Fibroblast of gingiva (primary cell): ENCODE measurements around the gene PLEKHG4.

Experiments
- DNase-seq: peaks from one replicate; pipeline ENCODE4 v3.0.0-alpha.2; 2011; ENCODE audit warnings: low read depth

PLEKHG4 gene

GRCh38 chr16:67294171-67294757, 14.9 kb downstream of the PLEKHG4 start:
- DNase-seq, result no peak

DNA sequence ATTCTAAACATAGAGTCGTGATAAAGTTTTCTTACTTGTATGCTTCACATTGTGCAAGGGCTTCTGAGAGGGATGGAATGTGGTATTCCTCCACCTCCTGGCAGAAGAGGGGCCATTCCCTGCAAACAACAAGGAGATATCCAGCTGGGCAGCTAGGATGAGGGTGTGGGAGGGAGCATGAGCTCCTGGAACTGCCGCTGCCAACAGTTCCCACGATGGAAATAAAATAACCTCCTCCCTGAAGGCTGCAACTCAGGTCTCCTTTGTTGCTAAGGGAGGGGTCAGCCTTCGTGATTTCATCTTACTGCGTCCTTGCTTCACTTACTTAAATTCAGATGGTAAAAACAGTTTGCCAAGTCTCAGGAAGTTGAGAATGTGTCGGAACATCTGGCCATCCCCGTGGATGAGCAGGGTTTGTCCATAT, 15.6 kb downstream of the PLEKHG4 start:
- peak; percentile 43 for DNase-seq

GRCh38 chr16:67296420-67296819, 17.1 kb downstream of the PLEKHG4 start:
- peak; percentile 21 for DNase-seq

- no peak for DNase-seq
Observed at GRCh38 chr16:67298277-67298676, 18.9 kb downstream of the PLEKHG4 start.

- no peak for DNase-seq
Observed at GRCh38 chr16:67299269-67299668, 19.9 kb downstream of the PLEKHG4 start.

- no peak for DNase-seq
Observed at GRCh38 chr16:67301080-67301782, 21.9 kb downstream of the PLEKHG4 start.

- DNase-seq, result no peak
Observed at GRCh38 chr16:67302076-67302475, 22.7 kb downstream of the PLEKHG4 start.

- DNase-seq, result no peak
Observed at GRCh38 chr16:67302970-67303369, 23.6 kb downstream of the PLEKHG4 start.

- DNase-seq, result peak; percentile 16
Observed at GRCh38 chr16:67304020-67304419, 24.7 kb downstream of the PLEKHG4 start.

DNA sequence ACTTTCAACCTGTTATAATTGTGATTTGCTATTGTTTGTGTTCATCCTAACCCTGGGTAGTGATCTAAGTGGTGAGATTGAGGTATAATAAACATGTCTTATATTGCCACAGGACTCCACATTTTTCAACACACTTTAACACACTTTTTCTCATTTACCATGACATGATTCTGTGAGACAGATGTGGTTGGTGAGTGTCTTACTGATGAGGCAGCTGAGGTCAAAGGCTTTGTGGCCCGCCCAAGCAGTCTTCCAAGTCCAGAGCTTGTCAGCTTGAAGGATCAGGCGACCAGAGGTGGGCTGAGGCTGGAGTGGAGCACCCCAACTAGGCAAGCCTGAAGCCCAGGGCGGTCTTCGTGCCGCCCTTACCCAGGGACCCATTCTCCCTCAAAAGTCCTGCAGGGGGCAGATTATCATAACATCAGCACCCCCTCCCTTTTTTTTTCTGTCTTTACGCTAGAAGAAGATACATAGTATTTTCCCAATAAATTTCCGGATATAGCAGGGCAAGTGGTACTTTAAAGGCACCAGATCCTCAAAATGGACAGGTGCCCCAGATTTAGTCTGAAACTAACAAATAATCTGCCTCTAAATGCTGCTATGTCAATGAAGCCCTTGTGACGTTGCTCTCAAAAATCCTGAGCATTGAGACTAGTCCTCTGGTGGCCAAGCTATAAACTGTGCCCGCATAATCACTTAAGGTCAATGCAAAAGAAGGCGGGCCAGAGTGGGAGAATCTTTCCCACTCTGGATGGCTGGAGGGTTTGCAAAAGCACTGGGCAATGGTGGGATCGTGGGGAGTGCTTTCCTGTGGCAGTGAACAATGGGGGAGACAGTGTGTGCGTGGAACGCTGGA, 26.1 kb downstream of the PLEKHG4 start:
- no peak for DNase-seq

DNA sequence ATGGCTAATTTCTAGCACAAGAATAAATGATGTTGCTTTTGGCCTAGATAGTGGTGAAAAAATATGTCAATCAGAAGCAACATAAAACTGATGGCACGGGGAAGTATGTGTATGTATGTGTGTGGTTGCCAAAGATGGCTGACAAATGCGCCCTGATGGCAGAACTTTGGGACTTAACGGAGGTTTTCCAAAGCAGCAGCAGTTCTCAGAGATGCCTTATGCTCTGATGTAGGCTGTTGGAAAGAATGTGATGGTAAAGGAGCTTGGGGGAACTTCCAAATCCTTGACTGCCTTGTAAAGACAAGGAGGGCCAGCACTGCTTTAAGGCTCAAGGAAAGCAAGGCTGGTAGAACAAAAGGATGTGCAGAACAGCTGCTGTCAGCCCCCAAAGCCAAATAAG, 31.2 kb downstream of the PLEKHG4 start:
- DNase-seq, result no peak

- peak; percentile 98 for DNase-seq
Observed at GRCh38 chr16:67311607-67312488, 32.5 kb downstream of the PLEKHG4 start.

GRCh38 chr16:67312719-67313118, 33.4 kb downstream of the PLEKHG4 start:
- no peak for DNase-seq

- DNase-seq, result no peak
Observed at GRCh38 chr16:67317853-67318252, 38.5 kb downstream of the PLEKHG4 start.

- no peak for DNase-seq
Observed at GRCh38 chr16:67326115-67326471, 46.8 kb downstream of the PLEKHG4 start.

GRCh38 chr16:67326472-67327309, 47.4 kb downstream of the PLEKHG4 start, which contains the start of the genes KCTD19 and LRRC36:
TSS of gene KCTD19 (minus strand) at chr16:67326741. CDS start at chr16:67326707, 34 bp downstream.
TSS of gene LRRC36 (plus strand) at chr16:67326815. CDS start at chr16:67326863, 48 bp downstream.
- DNase-seq, result no peak

DNA sequence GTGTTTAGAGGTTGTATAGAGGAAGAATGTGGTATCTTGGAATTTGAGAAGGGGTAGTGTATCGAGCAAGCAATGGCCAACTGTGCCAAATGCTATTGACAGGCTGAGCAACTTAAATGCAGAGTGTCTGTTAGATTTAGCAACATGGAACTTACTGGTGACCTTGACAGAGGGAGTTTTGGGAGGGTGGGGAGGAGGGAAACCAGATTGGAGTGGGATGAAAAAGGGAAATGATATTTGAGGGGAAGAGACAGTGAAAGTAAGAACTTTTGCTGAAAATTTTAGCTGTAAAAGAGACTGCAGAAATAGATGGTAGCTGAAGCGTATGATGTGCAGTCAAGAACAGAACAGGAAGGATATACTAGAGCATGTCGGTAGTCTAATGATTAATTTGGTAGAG, 48.4 kb downstream of the PLEKHG4 start:
- no peak for DNase-seq

DNA sequence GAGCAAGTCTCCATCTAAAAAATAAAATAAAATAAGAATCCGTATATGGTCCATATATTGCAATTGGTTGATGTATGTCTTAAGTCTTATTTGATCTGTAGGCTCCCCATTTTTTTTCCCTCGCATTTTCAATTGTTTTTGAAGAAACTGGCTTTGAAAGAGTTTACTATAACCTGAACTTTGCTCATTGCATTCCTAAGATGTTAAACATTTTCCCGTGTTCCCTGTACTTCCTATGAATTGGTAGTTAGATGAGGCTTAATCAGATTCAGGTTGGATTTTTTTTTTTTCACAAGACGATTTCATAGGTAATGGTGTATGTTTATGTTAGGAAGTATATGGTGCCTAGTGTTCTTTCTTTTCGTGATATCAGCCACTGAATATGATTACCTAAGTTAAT, 50.6 kb downstream of the PLEKHG4 start:
- no peak for DNase-seq

DNA sequence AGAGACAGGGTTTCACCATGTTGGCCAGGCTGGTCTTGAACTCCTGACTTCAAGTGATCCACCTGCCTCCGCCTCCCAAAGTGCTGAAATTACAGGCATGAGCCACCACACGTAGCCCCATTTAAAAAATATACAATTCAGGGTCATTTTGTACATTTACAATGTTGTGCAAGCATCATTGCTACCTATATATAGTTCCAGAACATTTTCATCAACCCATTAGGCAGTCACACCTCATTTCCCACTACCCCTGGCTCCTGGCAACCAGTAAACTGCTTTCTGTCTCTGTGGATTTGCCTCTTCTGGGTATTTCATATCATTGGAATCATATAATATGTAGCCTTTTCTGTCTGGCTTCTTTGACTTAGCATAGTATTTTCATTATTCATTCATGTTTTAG, 54.0 kb downstream of the PLEKHG4 start:
- no peak for DNase-seq

DNA sequence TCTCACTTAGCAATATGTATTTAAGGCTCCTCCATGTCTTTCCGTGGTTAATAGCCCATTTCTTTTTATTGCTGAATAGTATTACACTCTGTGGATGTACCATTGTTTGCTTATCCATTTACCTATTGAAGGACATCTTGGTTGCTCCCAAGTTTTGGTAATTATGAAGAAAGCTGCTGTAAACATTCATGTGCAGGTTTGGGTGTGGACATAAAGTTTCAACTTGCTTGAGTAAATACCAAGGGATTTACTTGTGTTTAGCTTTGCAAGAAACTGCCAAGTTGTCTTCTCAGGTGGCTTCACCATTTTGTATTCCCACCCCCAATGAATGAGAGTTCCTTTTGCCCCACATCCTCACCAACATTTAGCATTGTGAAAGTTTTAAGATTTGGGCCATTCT, 56.8 kb downstream of the PLEKHG4 start:
- DNase-seq, result no peak

DNA sequence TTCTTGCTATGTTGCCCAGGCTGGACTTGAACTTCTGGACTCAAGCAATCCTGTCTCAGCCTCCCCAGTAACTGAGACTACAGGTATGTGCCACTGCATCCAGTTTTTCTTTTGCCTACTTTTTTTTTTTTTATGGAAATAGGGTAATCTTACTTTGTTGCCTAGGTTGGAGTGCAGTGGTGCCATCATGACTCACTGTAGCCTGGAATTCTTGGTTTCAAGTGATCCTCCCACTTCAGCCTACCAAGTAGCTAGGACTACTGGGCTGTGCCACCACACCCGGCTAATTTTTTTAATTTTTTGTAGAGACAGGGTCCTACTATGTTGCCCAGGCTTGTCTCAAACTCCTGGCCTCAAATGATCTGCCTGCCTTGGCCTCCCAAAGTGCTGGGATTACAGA, 57.3 kb downstream of the PLEKHG4 start:
- no peak for DNase-seq
